KMS-11 (cell line): ENCODE measurements around the gene DOK6.

Experiments
- H2AFZ ChIP-seq: fragments of 200-600 bp; sonication (generic); 2 replicates; pipeline ENCODE4 v1.6.1; 2016; ENCODE audit warnings: antibody characterized with exemption, mixed run types, low read depth
- H3K27ac ChIP-seq: fragments of 200-600 bp; sonication (generic); 2 replicates; pipeline ENCODE4 v1.6.1; 2016; ENCODE audit warnings: mild to moderate bottlenecking, mixed run types
- H3K27me3 ChIP-seq: fragments of 200-600 bp; sonication (generic); 2 replicates; pipeline ENCODE4 v1.6.1; 2017; ENCODE audit warnings: mild to moderate bottlenecking, low read depth, mixed run types, moderate library complexity; ENCODE audit not compliant: insufficient read depth
- H3K36me3 ChIP-seq: fragments of 200-600 bp; sonication (generic); 2 replicates; pipeline ENCODE4 v1.6.1; 2017; ENCODE audit warnings: mild to moderate bottlenecking, mixed run types; ENCODE audit not compliant: insufficient read depth
- H3K4me1 ChIP-seq: fragments of 200-600 bp; sonication (generic); 2 replicates; pipeline ENCODE4 v1.6.1; 2016; ENCODE audit warnings: mild to moderate bottlenecking, low read depth, mixed run types; ENCODE audit not compliant: poor library complexity, severe bottlenecking
- H3K4me2 ChIP-seq: fragments of 200-600 bp; sonication (generic); 2 replicates; pipeline ENCODE4 v1.7.0; 2016; ENCODE audit warnings: mild to moderate bottlenecking, mixed run types
- H3K4me3 ChIP-seq: fragments of 200-600 bp; sonication (generic); IDR thresholded peaks from 2 replicates; pipeline ENCODE4 v1.6.1; 2017; ENCODE audit warnings: low read depth, low read length, mixed read lengths; ENCODE audit not compliant: insufficient read depth
- H3K79me2 ChIP-seq: fragments of 200-600 bp; sonication (generic); 2 replicates; pipeline ENCODE4 v1.6.1; 2016; ENCODE audit warnings: low read depth, mixed run types; ENCODE audit not compliant: insufficient read depth
- H3K9ac ChIP-seq: fragments of 200-600 bp; sonication (generic); 2 replicates; pipeline ENCODE4 v1.6.1; 2016; ENCODE audit warnings: mild to moderate bottlenecking, mixed run types
- H4K20me1 ChIP-seq: fragments of 200-600 bp; sonication (generic); 2 replicates; pipeline ENCODE4 v1.6.1; 2016; ENCODE audit warnings: mild to moderate bottlenecking, mixed run types; ENCODE audit not compliant: insufficient read depth
- TF ChIP-seq, protein P1 (sequence below): fragments of 200-600 bp; sonication (generic); conservative IDR thresholded peaks from 2 replicates; pipeline ENCODE4 v1.6.1; 2017; ENCODE audit warnings: low read depth, mild to moderate bottlenecking, antibody characterized with exemption, low read length, moderate library complexity, mixed read lengths

Gene DOK6

DNA sequence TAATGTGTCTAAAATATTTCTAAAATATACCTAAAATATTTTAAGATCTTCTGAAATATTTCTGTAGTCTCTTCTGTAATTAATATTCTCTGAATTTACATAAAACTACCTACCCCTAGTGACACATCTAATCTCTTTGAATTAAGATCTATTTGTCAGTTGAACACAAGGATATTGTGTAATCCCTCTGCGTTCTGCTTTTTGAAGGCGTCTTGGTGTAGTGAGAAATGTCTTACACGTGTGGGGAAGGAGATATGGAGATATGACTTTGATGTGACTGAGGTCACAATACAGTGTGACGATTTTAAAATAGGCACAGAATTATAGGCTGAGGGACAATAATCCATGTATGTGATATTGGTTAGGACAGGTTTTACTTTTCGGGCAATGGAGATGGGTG lies 79.8 kb downstream of the DOK6 start:
- H3K79me2 ChIP-seq: no peaks in the 10 kb centered on the region
- H4K20me1 ChIP-seq: no peaks in the 10 kb centered on the region; the same call in 1 of the 2 replicates
- no peak overlapping the region for H3K27ac ChIP-seq
- no peak overlapping the region for H3K4me2 ChIP-seq
- H3K9ac ChIP-seq: no peak overlapping the region
- no peaks in the 10 kb centered on the region for H3K36me3 ChIP-seq
- no peaks in the 10 kb centered on the region for H3K27me3 ChIP-seq
- TF ChIP-seq, protein P1, sequence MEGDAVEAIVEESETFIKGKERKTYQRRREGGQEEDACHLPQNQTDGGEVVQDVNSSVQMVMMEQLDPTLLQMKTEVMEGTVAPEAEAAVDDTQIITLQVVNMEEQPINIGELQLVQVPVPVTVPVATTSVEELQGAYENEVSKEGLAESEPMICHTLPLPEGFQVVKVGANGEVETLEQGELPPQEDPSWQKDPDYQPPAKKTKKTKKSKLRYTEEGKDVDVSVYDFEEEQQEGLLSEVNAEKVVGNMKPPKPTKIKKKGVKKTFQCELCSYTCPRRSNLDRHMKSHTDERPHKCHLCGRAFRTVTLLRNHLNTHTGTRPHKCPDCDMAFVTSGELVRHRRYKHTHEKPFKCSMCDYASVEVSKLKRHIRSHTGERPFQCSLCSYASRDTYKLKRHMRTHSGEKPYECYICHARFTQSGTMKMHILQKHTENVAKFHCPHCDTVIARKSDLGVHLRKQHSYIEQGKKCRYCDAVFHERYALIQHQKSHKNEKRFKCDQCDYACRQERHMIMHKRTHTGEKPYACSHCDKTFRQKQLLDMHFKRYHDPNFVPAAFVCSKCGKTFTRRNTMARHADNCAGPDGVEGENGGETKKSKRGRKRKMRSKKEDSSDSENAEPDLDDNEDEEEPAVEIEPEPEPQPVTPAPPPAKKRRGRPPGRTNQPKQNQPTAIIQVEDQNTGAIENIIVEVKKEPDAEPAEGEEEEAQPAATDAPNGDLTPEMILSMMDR: no peak
- no peaks in the 10 kb centered on the region for H3K4me1 ChIP-seq
- no peak overlapping the region for H3K4me3 ChIP-seq
- H2AFZ ChIP-seq: no peak overlapping the region

DNA sequence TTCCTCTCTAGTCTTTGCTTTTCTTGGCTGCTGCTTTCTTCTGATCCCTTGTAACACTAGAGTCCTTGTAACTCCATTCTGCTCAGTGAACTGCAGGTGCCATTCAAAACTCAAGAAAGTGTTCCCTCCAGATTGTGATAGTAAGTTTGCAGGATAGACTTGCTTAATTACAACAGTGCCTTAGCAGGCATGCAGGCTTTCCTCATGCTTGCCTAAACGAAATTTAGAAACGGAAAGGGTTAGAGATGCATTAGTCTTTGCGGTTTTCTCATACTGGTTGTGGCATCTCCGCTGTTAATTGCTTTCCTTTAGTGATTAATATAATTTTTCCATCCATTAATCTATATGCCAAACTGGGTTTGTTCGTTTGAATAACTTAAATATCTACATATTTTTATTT lies 82.9 kb downstream of the DOK6 start:
- Histone ChIP-seq H3K27ac (no peak overlapping the region), H4K20me1 (no peaks in the 10 kb centered on the region; the same call in 1 of the 2 replicates), H3K9ac (no peak overlapping the region), H3K4me3 (no peak overlapping the region), H3K27me3 (no peaks in the 10 kb centered on the region), H3K4me1 (no peaks in the 10 kb centered on the region), H3K4me2 (no peak overlapping the region), H2AFZ (no peak overlapping the region), H3K36me3 (no peaks in the 10 kb centered on the region), H3K79me2 (no peaks in the 10 kb centered on the region)
- TF ChIP-seq, protein P1: no peak

DNA sequence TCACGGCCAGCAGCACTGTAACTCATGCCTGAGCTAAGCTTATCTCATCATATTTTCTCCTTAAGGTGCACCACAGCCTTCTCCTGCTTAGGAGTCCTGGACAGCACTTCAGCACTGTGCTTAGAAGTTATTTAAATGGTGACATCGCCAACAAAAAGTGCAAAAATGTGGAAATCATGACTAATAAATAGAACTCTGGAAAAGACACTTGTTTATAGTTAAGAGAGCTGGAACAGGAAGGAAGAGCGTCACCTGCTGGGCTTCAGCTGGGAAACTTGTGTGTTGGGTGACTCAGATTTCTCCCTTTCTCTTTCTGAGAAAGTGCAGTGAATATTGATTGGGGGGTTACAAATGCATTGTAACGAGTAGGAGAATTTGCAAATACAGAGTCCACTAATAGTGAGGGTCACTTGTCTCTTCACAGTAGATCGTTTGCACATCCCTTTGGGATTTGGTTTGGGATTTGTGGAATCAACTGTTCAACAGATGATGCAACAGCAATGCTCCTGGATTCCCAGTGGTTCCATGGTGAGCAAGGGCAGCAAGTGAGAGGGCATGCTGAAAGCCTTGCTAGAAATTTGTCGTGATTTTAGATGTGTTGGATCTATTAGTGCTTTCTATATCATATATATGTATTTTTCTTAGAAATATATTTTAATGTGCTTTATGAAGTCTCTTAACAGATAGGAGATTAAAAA lies 84.2 kb downstream of the DOK6 start:
- Histone ChIP-seq H3K9ac (no peak overlapping the region), H4K20me1 (no peaks in the 10 kb centered on the region; the same call in 1 of the 2 replicates), H3K27me3 (no peaks in the 10 kb centered on the region), H3K79me2 (no peaks in the 10 kb centered on the region), H3K27ac (no peak overlapping the region), H2AFZ (no peak overlapping the region), H3K4me3 (no peak overlapping the region), H3K4me1 (no peaks in the 10 kb centered on the region), H3K36me3 (no peaks in the 10 kb centered on the region), H3K4me2 (no peak overlapping the region)
- TF ChIP-seq, protein P1: no peak

DNA sequence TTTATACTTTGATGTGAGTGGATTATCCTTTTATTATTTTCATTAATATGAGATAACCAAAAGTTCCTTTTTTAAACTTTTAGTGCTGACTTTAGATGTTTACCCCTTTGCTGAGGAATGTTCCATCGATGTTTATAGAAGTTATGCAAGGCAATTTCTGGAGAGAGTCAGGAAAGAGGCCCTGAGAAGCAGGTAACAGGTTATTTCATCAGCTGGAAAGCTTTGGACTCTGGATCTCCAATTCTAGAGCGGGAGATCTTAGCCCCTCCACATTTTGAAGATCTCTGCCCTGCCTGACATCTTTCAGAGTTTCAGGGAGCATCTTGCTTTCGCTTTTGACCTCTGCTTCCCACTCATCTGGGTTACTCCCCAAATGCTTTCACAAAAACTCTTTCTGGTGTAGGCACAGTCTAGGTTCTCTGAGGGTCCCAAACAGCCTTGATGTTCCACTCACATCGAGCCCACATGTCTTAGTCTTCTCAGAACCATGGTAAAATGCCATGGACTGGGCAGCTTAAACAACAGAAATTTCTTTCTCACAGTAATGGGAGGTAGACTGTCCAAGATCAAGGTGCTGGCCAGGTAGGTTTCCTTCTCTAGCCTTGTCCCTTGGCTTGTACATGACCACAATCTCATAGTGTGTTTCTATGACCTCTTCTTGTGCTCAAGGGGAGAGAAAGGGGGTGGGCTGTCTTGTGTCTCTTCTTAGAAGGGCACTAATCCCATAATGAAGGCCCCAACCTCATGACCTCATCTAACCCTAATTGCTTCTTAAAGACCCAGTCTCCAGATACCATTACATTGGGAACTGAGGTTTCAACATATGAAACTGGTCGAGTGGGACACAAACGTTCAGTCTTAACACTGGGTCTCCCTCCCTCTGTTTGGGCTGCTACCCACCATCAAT lies 87.1 kb downstream of the DOK6 start:
- Histone ChIP-seq H3K4me3 (no peak overlapping the region), H4K20me1 (no peaks in the 10 kb centered on the region), H3K27me3 (no peaks in the 10 kb centered on the region), H3K27ac (no peak overlapping the region), H3K4me1 (no peaks in the 10 kb centered on the region), H2AFZ (peak overlapping the region; percentile 31), H3K4me2 (no peak overlapping the region), H3K79me2 (no peaks in the 10 kb centered on the region), H3K36me3 (no peaks in the 10 kb centered on the region), H3K9ac (no peak overlapping the region)
- TF ChIP-seq, protein P1: no peak
